ENCODE data around the gene TUBGCP6. TPM values are rescaled to one million over a fixed set of nuclear protein-coding genes. Genes with fewer than 3 reads are reported as not detected.

The TUBGCP6 gene
- total RNA-seq, 1 donor from 2014 or later = 48.5 TPM

DNA sequence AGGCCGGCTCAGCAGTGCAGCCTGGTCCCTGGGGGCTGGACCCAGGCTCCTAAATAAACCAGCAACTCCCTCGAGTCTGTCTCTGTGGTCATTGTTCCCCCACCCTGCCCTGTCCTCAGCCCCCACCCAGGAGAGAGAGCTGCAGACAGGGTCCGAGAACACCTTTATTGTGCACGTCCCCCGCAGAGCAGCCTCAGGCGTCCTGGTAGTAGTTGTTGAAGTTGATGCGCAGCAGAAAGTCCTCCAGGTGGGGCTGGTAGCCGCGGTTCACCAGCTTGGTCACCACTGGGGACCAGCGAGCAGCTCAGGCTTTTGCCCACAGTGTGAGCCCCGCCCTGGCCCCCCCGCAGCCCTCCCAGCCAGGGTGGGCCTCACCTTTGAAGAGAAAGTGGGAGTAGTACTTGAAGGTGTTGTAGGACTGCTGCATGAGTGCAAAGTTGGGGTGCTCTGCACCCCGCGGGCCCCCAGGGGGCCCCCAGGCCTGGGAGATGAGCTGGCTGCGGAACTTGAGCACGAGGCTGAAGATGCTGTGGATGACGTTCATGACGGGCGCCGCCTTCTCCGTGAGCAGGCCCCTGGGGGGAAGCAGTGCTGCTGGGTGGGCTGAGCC lies 27.2 kb downstream of the TUBGCP6 start:
- H3K27me3 ChIP-seq (ENCODE audit: low read depth) = no peaks in the 10 kb centered on the region
- ATAC-seq = no peak
- intact Hi-C loops (cut with DNase I) = no loop called here
- H3K9me3 ChIP-seq = no peaks in the 10 kb centered on the region
- no peak overlapping the region for H3K27ac ChIP-seq
- DNase-seq = peak; percentile 42
- TF ChIP-seq, protein P1, sequence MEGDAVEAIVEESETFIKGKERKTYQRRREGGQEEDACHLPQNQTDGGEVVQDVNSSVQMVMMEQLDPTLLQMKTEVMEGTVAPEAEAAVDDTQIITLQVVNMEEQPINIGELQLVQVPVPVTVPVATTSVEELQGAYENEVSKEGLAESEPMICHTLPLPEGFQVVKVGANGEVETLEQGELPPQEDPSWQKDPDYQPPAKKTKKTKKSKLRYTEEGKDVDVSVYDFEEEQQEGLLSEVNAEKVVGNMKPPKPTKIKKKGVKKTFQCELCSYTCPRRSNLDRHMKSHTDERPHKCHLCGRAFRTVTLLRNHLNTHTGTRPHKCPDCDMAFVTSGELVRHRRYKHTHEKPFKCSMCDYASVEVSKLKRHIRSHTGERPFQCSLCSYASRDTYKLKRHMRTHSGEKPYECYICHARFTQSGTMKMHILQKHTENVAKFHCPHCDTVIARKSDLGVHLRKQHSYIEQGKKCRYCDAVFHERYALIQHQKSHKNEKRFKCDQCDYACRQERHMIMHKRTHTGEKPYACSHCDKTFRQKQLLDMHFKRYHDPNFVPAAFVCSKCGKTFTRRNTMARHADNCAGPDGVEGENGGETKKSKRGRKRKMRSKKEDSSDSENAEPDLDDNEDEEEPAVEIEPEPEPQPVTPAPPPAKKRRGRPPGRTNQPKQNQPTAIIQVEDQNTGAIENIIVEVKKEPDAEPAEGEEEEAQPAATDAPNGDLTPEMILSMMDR (IDR thresholded peaks at IDR 0.05) = no peak
- no peak overlapping the region for H3K4me3 ChIP-seq
- H3K36me3 ChIP-seq = peaks cover 91% of the 10 kb centered on the region
- peaks cover 6% of the 10 kb centered on the region for H3K4me1 ChIP-seq

DNA sequence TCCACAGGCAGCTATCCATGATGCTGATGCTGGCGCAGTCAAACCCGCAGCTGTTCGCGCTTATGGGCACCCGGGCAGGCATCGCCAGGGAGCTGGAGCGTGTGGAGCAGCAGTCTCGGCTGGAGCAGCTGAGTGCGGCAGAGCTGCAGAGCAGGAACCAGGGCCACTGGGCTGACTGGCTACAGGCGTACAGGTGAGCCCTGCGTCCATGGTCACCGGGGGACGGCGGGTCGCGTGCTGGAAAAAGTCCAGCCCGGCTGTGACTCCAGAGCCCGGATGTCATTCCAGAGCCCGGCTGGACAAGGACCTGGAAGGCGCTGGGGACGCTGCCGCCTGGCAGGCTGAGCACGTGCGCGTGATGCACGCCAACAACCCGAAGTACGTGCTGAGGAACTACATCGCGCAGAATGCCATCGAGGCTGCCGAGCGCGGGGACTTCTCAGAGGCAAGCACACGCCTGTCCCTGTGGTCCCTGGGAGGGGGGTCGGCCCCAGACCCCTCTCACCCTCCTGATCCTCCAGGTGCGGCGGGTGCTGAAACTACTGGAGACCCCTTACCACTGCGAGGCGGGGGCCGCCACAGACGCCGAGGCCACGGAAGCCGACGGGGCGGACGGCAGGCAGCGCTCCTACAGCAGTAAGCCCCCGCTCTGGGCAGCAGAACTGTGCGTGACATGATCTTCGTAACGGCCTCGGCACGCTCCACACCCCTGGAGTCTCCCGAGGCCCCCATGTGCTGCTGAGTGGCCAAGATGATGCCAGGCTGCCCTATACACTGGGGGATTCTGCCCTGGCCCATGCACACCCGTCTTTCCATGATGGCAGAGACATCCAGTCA lies 27.9 kb downstream of the TUBGCP6 start:
- peak; percentile 47 for DNase-seq
- intact Hi-C loops (cut with DNase I) = no loop called here
- TF ChIP-seq, protein P1 (IDR thresholded peaks at IDR 0.05) = no peak
- no peaks in the 10 kb centered on the region for H3K9me3 ChIP-seq
- H3K4me3 ChIP-seq = no peak overlapping the region
- peaks cover 91% of the 10 kb centered on the region for H3K36me3 ChIP-seq
- H3K27ac ChIP-seq = no peak overlapping the region
- ATAC-seq = no peak
- H3K27me3 ChIP-seq (ENCODE audit: low read depth) = no peaks in the 10 kb centered on the region
- H3K4me1 ChIP-seq = peaks cover 6% of the 10 kb centered on the region

DNA sequence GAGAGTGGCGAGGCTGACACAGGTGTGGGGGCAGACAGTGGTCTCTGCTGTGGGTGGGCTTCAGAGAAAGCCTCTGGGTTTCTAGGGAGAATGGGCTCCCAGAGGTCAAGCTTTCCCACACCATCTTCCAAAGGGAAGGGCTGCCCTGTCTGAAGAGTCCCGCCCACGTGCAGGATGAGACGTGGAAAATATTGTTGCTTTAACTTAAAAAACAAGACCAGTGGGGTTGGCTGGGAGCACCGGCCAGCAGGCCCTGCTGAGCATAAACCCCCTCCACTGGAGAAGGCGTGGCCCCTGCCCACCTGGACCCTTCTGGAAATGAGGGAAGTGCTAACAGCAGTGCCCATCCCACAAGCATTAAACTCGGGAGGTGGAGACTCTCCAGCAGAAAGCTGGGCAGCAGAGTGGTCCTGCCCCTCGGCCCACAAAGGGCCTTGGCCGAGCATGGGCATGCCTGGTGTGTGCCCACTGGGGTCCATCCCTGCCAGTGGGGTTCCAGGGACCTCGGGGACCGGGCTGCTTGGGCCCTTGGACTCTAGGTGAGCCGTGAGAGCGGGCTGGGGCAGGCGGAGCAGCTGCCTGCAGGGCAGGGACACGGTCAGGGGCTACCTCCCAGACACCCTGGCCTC lies 28.7 kb downstream of the TUBGCP6 start:
- Histone ChIP-seq H3K27me3 (ENCODE audit: low read depth) (no peaks in the 10 kb centered on the region), H3K9me3 (no peaks in the 10 kb centered on the region), H3K36me3 (peaks cover 91% of the 10 kb centered on the region), H3K4me1 (peaks cover 6% of the 10 kb centered on the region), H3K4me3 (no peak overlapping the region), H3K27ac (no peak overlapping the region)
- DNase-seq (peak; percentile 36), ATAC-seq (no peak)
- intact Hi-C loops (cut with DNase I) = no loop called here
- TF ChIP-seq, protein P1 (IDR thresholded peaks at IDR 0.05) = no peak

DNA sequence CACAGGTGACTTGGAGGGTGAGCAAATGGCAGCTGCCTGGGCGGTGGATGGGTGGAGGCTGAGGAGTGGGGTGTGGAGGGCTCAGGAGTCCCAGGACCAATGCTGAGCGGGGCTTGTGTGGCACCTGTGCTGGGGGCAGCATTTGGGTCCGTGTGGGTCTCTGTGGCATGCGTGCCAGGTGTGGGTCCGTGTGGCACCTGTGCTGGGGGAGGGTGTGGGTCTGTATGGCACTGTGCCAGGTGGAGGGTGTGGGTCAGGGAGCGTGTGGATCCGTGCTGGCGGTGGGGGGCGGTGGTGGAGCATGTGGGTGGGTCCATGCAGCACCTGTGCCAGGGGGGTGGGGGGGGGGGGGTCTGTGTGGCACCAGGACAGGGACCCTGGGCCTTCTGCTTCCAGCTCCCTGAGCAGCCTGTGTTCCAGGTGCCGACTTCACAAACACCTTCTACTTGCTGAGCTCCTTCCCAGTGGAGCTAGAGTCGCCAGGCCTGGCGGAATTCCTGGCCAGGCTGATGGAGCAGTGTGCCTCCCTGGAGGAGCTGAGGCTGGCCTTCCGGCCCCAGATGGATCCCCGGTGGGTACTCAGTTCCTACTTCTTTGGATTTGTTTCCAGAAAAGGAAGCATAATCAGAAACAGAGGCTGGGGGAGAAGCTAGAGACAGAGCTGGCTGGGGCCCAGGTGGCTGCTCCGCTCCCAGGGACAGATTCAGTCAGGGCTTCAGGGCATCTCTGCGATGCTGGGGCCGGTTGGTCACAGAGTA lies 29.3 kb downstream of the TUBGCP6 start:
- intact Hi-C loops (cut with DNase I) = no loop called here
- Histone ChIP-seq H3K4me1 (peaks cover 6% of the 10 kb centered on the region), H3K27me3 (ENCODE audit: low read depth) (no peaks in the 10 kb centered on the region), H3K9me3 (no peaks in the 10 kb centered on the region), H3K4me3 (no peak overlapping the region), H3K27ac (no peak overlapping the region), H3K36me3 (peaks cover 91% of the 10 kb centered on the region)
- DNase-seq = peak; percentile 38
- no peak for ATAC-seq
- TF ChIP-seq, protein P1 (IDR thresholded peaks at IDR 0.05) = no peak

DNA sequence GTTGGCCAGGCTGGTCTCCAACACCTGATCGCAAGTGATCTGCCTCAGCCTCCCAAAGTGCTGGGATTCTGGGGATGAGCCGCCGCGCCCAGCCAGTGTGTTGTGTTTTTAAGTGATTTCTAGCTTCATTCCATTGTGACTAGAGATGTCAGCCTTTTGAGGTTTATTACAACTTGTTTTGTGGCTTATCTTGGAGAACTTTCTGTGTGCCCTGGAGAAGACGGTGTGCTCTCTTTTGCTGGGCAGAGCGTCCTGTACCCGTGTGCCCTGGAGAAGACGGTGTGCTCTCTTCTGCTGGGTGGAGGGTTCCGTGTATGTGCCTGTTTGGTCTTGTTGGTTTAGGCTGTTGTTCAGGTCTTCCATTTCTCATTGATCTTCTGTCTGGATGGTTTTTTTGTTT lies 31.6 kb downstream of the TUBGCP6 start:
- Histone ChIP-seq H3K27me3 (ENCODE audit: low read depth) (no peaks in the 10 kb centered on the region), H3K4me3 (no peak overlapping the region), H3K4me1 (no peaks in the 10 kb centered on the region), H3K36me3 (peaks cover 98% of the 10 kb centered on the region), H3K27ac (no peak overlapping the region), H3K9me3 (no peaks in the 10 kb centered on the region)
- TF ChIP-seq, protein P1 (IDR thresholded peaks at IDR 0.05) = no peak
- no peak for DNase-seq
- intact Hi-C loops (cut with DNase I) = no loop called here
- no peak for ATAC-seq
